ENCODE measurements around the gene ZC2HC1B.
A peak's percentile ranks its signal among the peaks of the same experiment; 100 is the strongest.

Gene ZC2HC1B

GRCh38 chr6:143964674-143965081, 100.4 kb downstream of the ZC2HC1B start:
- FAIRE-seq: no peak

DNA sequence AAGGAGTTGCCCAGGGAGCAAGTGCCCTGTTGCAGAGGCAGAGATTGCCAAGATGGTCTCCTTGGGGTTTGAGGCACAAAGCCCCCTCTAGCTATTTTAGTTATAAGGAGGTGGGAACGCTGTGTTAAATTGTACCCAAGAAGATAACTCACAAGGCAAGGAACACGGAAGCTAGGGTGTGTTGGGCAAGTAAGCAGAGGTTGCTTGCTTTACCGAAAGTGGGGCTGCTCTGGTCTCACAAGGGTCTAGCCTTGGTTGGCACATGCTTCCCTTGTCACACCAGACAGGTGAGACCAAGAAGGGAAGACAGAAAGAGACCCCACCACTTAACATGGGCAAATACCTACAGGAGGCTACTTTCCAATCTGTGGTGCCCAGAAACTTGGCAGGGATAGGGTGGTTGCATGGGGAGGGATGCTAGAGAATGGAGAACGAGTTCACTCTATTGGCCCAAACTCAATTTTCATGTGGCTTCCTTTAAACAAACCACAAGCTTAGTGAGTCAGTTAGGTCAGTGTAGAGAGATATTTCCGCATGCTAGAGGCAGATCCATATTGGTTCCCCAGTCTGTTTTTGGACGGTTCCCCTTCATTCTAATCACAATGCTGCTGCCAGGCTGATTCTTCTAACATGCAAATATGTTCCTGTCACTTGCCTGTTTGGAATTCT, 101.4 kb downstream of the ZC2HC1B start:
- FAIRE-seq: no peak

- no peak for FAIRE-seq
Measured at GRCh38 chr6:143966312-143966711, 102.0 kb downstream of the ZC2HC1B start.

DNA sequence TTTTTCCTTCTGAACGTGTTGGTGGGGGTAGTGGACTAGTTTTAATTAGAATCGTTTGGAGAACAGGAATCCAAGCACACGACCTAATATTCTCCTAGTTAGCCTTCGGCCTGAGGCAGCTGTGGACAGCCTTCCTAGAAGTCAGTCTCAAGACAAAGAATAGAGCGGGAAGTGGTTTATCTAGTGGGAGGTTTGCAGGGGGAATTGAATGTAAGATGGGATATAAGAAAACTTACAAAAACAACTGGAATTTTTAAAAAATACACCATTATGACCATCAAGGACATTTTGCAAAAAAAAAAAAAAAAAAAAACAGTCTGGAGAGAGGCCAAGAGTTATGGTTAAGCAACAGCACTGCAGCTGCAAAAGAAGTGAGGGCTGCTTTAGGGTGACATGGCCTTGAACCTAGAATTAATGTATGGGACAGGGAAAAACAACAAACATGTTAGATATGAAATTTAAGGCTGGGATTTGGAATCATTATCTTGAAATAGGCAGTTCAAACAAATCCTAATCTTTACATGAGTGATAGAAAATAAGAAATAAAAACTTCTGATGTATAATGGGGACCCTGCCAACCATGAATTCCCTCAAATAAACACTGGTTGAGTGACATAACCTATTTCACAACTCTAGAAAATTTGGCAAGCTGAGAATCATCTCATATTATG, 103.6 kb downstream of the ZC2HC1B start:
- no peak for FAIRE-seq

DNA sequence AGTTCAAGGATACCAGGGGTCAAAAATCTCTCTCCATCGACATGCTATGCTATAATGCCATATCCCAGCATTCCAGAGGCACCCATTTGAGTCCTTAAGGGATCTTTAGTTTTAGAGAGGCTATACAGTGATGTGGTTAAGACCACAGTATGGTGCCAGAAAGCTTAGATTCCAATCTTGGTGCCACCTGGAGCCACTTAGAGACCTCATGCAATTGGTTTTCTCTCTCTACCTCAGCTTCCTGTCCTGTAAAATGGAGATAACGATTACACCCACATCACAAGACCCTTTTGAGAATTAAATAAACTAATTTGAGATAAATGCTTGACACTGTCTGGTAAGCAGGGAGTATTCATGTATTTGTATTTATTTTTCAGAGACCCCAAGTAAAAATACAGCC, 104.8 kb downstream of the ZC2HC1B start:
- no peak for FAIRE-seq

DNA sequence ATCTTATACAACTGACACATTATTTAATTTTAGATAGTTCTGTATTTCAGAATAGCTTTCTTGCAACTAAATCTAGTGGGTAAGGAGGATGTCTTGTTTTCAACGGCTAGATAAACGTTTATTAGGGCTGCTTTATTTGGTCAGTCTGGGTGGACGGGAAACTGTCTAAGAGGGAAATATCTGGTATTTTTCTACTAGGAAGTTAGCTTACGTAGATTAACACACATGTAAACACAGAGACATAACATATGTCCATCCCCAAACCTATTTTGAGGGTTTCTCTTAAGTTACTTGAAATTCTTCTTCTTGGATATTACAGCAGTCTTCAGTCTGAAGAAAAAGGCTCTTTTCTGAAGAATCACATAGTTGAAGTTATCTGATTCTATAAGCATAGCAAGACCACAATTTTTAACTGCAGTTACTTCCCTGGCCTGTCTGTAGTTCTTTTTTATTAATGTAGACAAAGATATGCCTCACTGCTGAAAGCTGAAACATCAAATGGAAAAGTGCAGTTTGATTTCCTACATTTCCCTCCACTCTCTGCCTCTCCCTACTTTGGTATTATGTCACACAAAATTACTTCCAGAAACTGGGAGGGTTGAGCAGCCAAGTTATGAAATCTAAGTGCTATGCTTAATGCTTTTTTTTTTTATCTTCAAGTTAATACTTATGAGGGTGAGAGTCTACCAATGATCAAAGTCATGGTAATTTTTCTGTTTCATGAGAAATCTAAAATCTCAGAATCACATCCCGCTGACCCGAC, 106.4 kb downstream of the ZC2HC1B start:
- FAIRE-seq: peak; percentile 51

- peak; percentile 36 for FAIRE-seq
Measured at GRCh38 chr6:143971482-143972205, 107.4 kb downstream of the ZC2HC1B start.

DNA sequence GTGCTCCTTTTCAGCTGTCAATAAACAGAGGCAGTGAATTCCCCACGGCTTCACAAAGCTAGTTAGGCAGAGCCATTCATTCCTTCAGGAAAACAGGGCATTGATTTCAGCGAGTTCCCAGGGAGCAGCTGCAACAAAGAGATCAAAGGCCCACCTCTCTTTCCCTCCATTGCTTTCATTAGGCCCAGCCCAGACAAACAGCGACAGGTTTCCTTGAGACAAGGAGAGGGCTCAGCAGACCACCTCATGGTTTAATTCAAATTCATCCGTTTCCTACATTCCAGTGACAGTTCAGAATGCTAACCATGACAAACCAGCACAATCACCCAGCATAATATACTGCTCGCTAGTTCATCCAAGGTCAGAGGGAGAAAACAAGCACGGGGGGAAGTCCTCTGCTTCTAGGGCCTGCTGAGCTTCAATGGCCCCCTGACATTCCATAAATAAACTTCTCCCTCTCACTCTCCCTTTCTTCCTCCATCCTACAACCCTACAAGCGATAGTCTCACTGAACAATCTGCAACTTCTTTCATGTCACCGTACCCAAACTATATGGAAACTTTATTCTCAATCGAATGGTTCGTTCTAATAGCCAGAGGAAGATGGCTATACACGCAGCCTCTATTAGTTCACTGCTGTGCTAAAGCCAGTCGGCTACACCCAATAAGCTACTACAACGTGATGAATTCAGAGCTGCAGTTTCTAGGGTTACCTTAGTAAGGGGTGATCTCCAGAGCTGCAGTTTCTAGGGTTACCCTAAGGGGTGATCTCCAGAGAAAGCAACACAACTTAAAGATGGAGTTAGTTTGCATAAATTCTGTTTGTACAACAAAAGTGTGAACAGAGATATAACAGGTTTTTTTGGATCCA, 109.1 kb downstream of the ZC2HC1B start:
- FAIRE-seq: no peak

DNA sequence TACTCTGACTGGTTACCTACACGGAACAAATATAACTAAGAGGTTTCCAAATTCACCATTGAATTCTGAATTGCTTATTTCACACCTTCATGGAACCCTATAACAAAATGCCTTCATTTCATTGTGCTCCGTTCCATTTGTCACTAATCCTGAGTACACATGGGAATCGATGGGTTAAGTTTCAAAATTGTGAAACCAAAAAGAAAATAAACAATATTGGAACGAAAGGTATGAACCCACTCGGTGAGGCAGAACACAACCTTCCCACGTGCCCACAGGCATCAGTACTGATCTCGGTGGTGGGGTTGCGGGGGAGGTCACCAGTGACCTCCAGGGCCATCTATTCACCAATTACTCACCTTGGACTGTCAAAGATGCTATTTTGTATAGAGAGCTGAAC, 109.8 kb downstream of the ZC2HC1B start:
- FAIRE-seq: no peak

DNA sequence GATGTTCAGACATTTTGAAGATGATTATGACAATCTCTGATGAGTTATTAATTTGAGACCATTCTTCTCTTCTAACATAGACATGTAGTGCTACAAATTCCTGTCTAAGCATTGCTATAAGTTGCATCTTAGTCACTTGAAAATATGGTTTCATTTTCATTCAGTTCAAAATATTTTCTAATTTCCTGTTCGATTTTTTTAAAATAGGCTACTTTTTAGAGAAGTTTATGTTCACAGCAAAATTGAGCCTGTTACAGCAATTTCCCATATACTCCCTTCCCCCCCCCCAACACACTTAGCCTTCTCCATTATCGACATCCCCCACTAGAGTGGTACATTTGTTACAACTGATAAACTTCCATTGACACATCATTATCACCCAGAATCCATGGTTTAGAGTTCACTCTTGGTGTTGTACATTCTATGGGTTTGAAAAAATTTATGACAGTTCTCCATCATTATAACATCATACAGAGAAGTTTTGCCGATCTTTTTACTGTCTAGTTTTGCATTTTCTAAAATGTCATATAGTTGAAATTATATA, 112.6 kb downstream of the ZC2HC1B start:
- no peak for FAIRE-seq

DNA sequence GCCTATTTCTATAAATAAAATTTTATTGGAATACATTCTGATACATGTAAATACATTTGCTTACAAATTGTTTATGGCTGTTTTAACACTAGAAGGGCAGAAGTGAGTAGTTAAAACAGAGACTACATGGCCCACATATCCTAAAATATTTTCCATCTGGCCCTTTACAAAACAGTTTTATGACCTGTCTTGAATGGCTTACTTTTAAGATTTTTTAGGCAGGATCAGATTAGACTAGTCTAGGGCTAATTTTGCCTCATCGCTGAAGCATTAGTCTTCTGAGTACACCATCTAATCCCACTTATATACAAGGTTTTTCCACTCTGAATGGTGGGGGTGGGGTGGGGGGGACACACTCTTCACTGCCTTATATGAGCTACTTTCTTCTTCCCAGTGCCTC, 116.6 kb downstream of the ZC2HC1B start:
- no peak for FAIRE-seq

- FAIRE-seq: no peak
Measured at GRCh38 chr6:143982968-143983367, 118.7 kb downstream of the ZC2HC1B start.

DNA sequence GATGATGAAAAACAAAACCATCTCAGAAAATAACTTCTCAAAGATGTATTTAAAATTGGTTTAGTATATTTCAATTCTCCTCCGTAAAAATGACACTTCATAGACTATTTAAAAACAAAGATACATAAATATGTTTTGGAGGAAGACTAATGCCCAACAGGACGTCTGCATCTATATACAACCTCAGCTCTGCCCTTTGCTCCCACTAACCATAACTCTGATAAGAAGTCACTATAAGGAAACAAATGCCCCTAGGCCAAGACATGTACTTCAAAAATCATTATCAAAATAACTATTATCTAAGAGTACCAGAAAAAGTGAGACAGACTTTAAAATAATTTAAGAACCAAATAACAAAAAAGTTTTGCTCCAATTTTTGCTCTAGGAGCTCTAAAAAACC, 120.4 kb downstream of the ZC2HC1B start:
- no peak for FAIRE-seq

DNA sequence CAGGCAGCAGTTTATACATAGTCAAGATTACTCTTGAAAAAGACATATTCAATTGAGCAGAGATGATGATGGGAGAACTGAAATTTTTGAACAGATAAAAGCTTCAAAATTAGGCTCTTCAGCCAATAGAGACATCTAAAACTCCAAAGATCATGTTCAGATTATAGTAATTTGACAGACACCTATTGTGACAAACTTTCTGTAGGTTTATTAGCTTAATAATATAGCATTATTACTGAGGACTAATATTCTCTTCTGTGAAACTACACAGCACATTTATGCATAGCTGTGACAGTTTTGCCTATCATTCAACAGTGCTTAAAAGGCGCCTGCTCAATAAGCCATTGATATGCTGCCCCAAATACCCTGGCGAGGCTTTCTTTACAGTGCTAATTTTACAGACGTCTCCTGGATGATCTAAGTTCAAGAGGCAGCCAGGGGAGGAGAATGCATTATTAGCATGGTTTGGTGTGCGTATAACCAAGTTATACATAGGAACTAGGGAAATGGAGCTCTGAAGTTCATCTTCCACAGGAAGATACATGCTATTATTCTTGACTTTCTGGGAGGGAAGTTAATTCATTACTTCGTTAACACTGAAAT, 122.3 kb downstream of the ZC2HC1B start:
- no peak for FAIRE-seq

All from islet of Langerhans (tissue), 1 donor.